GM19025 (cell line): ENCODE results near the gene CEPT1.

Experiments
- ATAC-seq: cut with Tn5 transposase; IDR thresholded peaks from one replicate; pipeline ENCODE4 v1.9.1; 2021; ENCODE audit warnings: mild to moderate bottlenecking, low read depth, moderate library complexity; ENCODE audit not compliant: unreplicated experiment

The CEPT1 gene

DNA sequence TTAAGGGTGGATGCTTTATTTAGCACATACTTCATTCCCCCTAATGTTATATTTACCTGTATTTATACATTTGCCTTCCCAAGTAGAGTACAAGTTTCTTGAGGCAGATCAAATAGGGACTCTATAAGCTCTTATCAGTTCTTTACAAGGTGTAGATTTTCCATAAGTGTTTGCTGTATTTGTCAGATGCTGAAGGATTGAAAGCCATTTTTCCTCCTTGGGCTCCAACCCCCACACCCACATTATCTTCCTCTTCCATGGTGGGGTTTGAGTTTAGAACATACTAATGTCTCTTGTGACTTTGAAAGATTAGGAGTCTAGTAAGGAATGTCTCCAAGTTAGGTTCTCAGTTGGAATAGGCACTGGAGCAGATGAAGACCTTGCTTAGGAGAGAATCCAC is 85.1 kb downstream of the CEPT1 start:
- no peak for ATAC-seq

DNA sequence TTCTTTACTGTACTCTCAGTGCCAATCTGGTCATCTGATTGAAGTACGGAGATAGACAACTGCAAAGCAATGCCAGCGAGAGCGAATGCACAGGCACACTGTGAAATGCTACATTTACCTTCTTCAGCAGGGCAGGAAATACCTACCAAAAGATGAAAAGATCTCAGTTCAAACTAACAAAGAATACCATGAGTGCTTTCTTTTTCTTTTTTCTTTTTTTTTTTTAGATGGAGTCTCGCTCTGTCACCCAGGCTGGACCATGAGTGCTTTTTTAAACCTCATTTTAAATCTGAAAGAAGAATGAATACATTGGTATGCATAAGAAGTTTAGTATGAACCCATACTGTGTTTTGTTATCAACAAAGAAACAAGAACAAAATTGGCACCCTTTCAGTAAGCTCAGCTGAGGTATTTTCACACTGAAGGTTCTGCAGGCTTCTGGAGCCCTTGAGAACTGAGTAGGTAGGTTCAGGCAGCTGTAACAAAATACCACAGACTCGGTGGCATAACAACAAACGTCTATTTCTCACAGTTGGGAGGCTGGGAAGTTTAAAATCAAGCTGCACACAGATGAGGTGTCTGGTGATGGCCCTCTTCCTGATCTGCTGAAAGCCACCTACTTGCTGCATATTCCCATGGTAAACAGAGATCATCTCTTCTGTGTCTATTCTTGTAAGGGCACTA is 85.8 kb downstream of the CEPT1 start:
- no peak for ATAC-seq

DNA sequence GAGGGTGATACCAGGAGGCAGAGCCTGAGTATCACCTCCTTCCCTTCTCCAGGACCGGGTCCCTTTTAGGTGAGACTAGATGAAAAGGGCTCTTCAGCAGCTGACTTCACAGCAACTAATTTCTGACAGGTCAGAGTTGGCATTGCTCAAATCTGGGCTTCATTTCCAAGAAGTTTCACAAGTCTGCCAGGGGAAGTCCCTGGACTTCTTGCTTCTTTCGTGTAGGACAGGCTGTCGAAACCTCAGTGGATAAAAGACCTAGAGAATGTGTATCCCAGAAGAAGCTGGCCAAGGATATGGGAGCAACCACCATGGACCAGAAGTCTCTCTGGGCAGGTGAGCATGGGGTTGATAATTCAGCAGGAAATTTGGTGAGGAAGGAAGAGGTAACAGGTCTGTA is 87.4 kb downstream of the CEPT1 start, which contains the start of gene CHI3L2:
Gene CHI3L2, plus strand, starts transcription at position 280 of the 400 bp plus-strand sequence. Its CDS starts 17 bp downstream, at position 297.
- no peak for ATAC-seq

DNA sequence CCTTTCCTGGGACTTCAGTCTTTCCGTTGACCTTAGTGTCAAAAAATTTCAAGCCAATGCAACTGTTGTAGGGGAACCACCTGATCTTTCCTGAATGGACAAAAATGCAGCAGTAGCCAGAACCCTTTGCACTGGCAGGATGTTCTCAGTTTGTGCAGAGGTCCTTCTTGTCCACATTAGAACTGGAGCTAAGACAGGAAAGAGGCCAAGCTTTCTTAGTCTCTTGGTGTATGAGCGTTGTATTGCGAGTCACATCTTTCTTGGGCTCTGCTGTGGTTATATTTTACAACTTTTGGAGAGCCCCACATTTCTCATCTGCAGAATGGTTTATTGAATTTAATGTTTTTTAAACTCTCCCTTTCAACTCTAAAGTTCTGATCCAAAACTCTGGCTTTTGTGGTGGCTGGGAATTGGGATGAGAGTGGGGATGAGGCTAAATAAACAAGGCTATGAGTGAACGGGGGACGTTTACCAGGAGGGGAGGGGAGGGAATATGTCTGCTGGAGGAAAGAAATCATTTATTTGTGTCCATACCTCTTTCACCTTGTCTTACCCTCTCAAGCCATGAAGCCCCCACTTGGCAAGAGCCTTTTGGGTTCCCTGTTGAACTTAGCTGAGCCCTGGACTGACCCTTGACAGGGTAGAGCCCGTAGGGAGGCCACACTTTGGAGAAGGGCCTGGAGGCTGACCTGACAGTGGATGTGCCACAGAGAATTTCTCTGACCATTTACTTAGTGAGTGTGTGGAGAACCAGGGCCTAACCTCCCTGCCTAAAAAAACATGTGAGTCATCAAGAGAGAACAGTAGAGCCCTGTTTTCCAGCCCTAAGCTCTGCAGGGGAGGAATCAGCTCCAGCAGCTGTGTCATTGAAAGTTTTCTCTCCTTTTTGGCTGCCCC is 88.1 kb downstream of the CEPT1 start:
- ATAC-seq = no peak

DNA sequence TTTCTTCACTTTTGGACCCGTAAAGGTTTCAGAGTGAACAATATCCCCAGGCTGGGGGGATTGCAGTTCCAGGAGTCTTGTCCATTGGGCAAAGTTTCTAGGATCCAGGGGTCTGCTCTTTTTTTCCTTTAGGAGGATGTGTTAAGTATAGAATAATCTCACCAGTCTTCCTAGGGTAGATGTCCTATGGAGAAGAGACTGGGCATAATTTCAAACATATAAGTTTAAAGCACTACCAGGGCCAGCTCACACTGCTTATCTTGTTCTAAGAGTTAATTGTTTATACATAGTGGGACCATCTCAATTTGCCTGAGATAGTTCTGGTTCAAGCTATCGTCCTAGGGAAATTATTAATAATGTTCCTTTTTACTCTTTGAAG is 88.7 kb downstream of the CEPT1 start:
- ATAC-seq = no peak

DNA sequence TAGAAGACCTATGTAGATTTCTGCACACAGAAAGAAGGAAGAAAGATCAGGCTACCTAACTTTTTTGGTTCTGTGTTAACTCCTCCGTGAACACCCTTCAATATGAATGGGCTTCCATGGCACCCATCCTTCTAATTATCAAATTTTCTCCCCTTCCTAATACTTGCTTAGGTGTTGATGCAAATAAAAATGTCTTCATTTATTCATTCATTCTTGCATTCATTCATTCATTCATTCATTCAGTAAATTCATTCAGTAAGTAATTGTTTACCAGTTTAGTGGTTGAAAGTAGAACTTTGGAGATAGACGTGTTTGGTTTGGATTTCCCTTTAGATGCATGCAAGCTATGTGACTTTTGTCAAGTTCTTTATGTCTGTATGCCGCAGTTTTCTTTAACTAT is 92.1 kb downstream of the CEPT1 start:
- no peak for ATAC-seq

DNA sequence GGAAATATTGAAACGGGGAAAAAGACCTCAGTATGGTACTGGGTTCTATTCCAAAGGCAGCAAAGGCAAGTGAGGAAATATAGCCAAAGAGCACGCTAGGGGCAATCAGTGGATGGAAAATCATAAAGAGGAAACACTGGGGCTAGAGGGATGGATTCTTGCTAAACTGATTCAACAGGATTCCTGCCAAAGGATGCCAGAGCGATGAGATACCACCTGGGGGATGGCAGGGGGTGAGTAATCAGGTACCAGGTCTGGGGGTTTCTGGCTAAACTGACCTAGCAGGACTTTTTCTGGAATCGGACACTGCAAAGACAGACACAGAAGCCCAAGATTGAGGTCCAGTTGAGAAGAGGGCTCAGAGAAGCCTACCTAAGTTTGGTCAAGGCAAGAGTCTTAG is 94.2 kb downstream of the CEPT1 start:
- ATAC-seq = no peak
